SIG-M5 treated with dmso at 0.1 percent for 504 hours (cell line): ENCODE data around the gene FGR.

Source experiments
- DNase-seq: peaks from one replicate; lab custom pipeline; 2025; ENCODE audit not compliant: unreplicated experiment; lab: John Stamatoyannopoulos, UW

The FGR gene

GRCh38 chr1:27569506-27570291 lies 65.3 kb downstream of the FGR start:
- DNase-seq, result no peak

- no peak for DNase-seq
These were observed 65.9 kb downstream of the FGR start for GRCh38 chr1:27569088-27569460.

GRCh38 chr1:27568300-27569087 lies 66.5 kb downstream of the FGR start:
- DNase-seq, result peak; percentile 86

- no peak for DNase-seq
These were observed 67.0 kb downstream of the FGR start for GRCh38 chr1:27567971-27568299.

GRCh38 chr1:27567146-27567526 lies 67.8 kb downstream of the FGR start:
- no peak for DNase-seq

GRCh38 chr1:27566462-27567145 lies 68.4 kb downstream of the FGR start:
- no peak for DNase-seq

GRCh38 chr1:27564710-27565649 lies 70.0 kb downstream of the FGR start:
- DNase-seq, result no peak

- DNase-seq, result no peak
These were observed 71.2 kb downstream of the FGR start for GRCh38 chr1:27563591-27564471.

- DNase-seq, result no peak
These were observed 71.7 kb downstream of the FGR start for GRCh38 chr1:27563341-27563590.

GRCh38 chr1:27562534-27563340 lies 72.2 kb downstream of the FGR start:
- no peak for DNase-seq
